HG03571 (cell line): ENCODE measurements around the gene ZNF697.
"Not testable (repeated sequence)": the region's sequence is repeated elsewhere in the genome, so short reads cannot be mapped to it uniquely, and the experiment has no call there.

Source experiments
- ATAC-seq: cut with Tn5 transposase; IDR thresholded peaks from one replicate; pipeline ENCODE4 v1.9.1; 2021; ENCODE audit not compliant: unreplicated experiment

Gene ZNF697

GRCh38 chr1:119603695-119604094, 44.4 kb downstream of the ZNF697 start:
- ATAC-seq, result no peak

- not testable (repeated sequence) for ATAC-seq
Measured at GRCh38 chr1:119603241-119603640, 44.8 kb downstream of the ZNF697 start.

GRCh38 chr1:119602789-119603188, 45.3 kb downstream of the ZNF697 start:
- not testable (repeated sequence) for ATAC-seq

GRCh38 chr1:119602169-119602568, 45.9 kb downstream of the ZNF697 start:
- ATAC-seq, result no peak

- no peak for ATAC-seq
Measured at GRCh38 chr1:119600976-119601375, 47.1 kb downstream of the ZNF697 start.

- no peak for ATAC-seq
Measured at GRCh38 chr1:119600561-119600960, 47.5 kb downstream of the ZNF697 start.

- ATAC-seq, result no peak
Measured at GRCh38 chr1:119595606-119596005, 52.5 kb downstream of the ZNF697 start.

- no peak for ATAC-seq
Measured at GRCh38 chr1:119595168-119595567, 52.9 kb downstream of the ZNF697 start.

GRCh38 chr1:119594376-119594775, 53.7 kb downstream of the ZNF697 start:
- no peak for ATAC-seq

GRCh38 chr1:119593805-119594204, 54.3 kb downstream of the ZNF697 start:
- no peak for ATAC-seq

- no peak for ATAC-seq
Measured at GRCh38 chr1:119590393-119590792, 57.7 kb downstream of the ZNF697 start.

- no peak for ATAC-seq
Measured at GRCh38 chr1:119588621-119589020, 59.4 kb downstream of the ZNF697 start.

- no peak for ATAC-seq
Measured at GRCh38 chr1:119587341-119587740, 60.7 kb downstream of the ZNF697 start.

- ATAC-seq, result not testable (repeated sequence)
Measured at GRCh38 chr1:119585801-119586200, 62.3 kb downstream of the ZNF697 start.

- ATAC-seq, result no peak
Measured at GRCh38 chr1:119582801-119583200, 65.3 kb downstream of the ZNF697 start.

GRCh38 chr1:119581076-119581475, 67.0 kb downstream of the ZNF697 start:
- ATAC-seq, result not testable (repeated sequence)

- no peak for ATAC-seq
Measured at GRCh38 chr1:119573886-119574285, 74.2 kb downstream of the ZNF697 start.

GRCh38 chr1:119569930-119570622, 78.0 kb downstream of the ZNF697 start:
- not testable (repeated sequence) for ATAC-seq
